Stimulated activated CD4-positive, alpha-beta T cell treated with anti-CD3 and anti-CD28 coated beads, TNF-alpha, amount 100 ng/mL, for 48 hours (primary cell): ENCODE data around the gene PIK3R5.

ENCODE experiments used
- DNase-seq, 3 donors: peaks; one replicate each; pipeline ENCODE4 v3.0.0-alpha.2; 2020; ENCODE audit warnings: low read depth in 3 of 3

PIK3R5 gene

GRCh38 chr17:8879410-8879809 lies 86.1 kb downstream of the PIK3R5 start:
- no peak for DNase-seq

- DNase-seq: no peak
These were observed 87.5 kb downstream of the PIK3R5 start for GRCh38 chr17:8877984-8878383.

GRCh38 chr17:8875957-8876356 lies 89.5 kb downstream of the PIK3R5 start:
- no peak for DNase-seq

GRCh38 chr17:8875436-8875835 lies 90.1 kb downstream of the PIK3R5 start:
- DNase-seq: no peak

GRCh38 chr17:8873801-8874715 lies 91.4 kb downstream of the PIK3R5 start:
- no peak for DNase-seq

- no peak for DNase-seq
These were observed 92.6 kb downstream of the PIK3R5 start for GRCh38 chr17:8872705-8873435.

GRCh38 chr17:8872036-8872704 lies 93.3 kb downstream of the PIK3R5 start:
- DNase-seq: no peak

GRCh38 chr17:8871081-8871581 lies 94.4 kb downstream of the PIK3R5 start:
- no peak for DNase-seq

- DNase-seq: no peak
These were observed 95.0 kb downstream of the PIK3R5 start for GRCh38 chr17:8870406-8871040.

GRCh38 chr17:8869114-8869815 lies 96.2 kb downstream of the PIK3R5 start:
- DNase-seq: no peak

- DNase-seq: no peak
These were observed 97.0 kb downstream of the PIK3R5 start for GRCh38 chr17:8868529-8868951.

GRCh38 chr17:8868092-8868491 lies 97.4 kb downstream of the PIK3R5 start:
- no peak for DNase-seq

- no peak for DNase-seq
These were observed 98.0 kb downstream of the PIK3R5 start, which contains the start of gene PIK3R6 for GRCh38 chr17:8867361-8867981. Gene PIK3R6 (minus strand): TSS chr17:8867674. CDS start chr17:8849794, 17,880 bp downstream.

GRCh38 chr17:8865811-8866210 lies 99.7 kb downstream of the PIK3R5 start:
- no peak for DNase-seq

GRCh38 chr17:8865385-8865784 lies 100.1 kb downstream of the PIK3R5 start:
- DNase-seq: no peak

GRCh38 chr17:8862213-8863056 lies 103.1 kb downstream of the PIK3R5 start:
- DNase-seq: no peak

- DNase-seq: no peak
These were observed 103.9 kb downstream of the PIK3R5 start for GRCh38 chr17:8861495-8862181.

GRCh38 chr17:8859804-8860430 lies 105.6 kb downstream of the PIK3R5 start:
- DNase-seq: no peak
